ENCODE measurements around the gene PITPNC1. TPM values are rescaled to one million over a fixed set of nuclear protein-coding genes. Genes with fewer than 3 reads are reported as not detected.

The PITPNC1 gene
- total RNA-seq, 1 donor from 2014 or later, result 8.1 TPM

- intact Hi-C loops (cut with DNase I), result no loop called here
These were observed 186.7 kb downstream of the PITPNC1 start for GRCh38 chr17:67563692-67564228.

GRCh38 chr17:67565068-67565467 is 188.0 kb downstream of the PITPNC1 start:
- Histone ChIP-seq H3K27me3 (no peaks in the 10 kb centered on the region), H3K9me3 (no peaks in the 10 kb centered on the region), H3K4me1 (no peaks in the 10 kb centered on the region), H3K4me3 (no peak overlapping the region), H3K27ac (no peak overlapping the region), H3K36me3 (no peaks in the 10 kb centered on the region)
- TF ChIP-seq CTCF (IDR thresholded peaks at IDR 0.05) (no peak), POLR2A (IDR thresholded peaks at IDR 0.05) (no peak), POLR2AphosphoS5 (IDR thresholded peaks at IDR 0.05; ENCODE audit: insufficient read depth in 1 of 2, low read depth in 1 of 2) (no peak)
- no peak for DNase-seq (ENCODE audit: extremely low spot score in 2 of 2)
- intact Hi-C loops (cut with DNase I), result no loop called here

More at GRCh38 chr17:67563692-67564228, 186.7 kb downstream of the PITPNC1 start:
- DNase-seq (ENCODE audit: extremely low spot score in 2 of 2), result no peak
- no peaks in the 10 kb centered on the region for H3K27me3 ChIP-seq
- H3K4me1 ChIP-seq, result no peaks in the 10 kb centered on the region
- no peak overlapping the region for H3K27ac ChIP-seq
- H3K9me3 ChIP-seq, result no peaks in the 10 kb centered on the region
- H3K4me3 ChIP-seq, result no peak overlapping the region
- no peaks in the 10 kb centered on the region for H3K36me3 ChIP-seq
- TF ChIP-seq POLR2AphosphoS5 (IDR thresholded peaks at IDR 0.05; ENCODE audit: insufficient read depth in 1 of 2, low read depth in 1 of 2) (no peak), CTCF (IDR thresholded peaks at IDR 0.05) (no peak), POLR2A (IDR thresholded peaks at IDR 0.05) (no peak)

- Histone ChIP-seq H3K4me1 (no peaks in the 10 kb centered on the region), H3K27ac (no peak overlapping the region), H3K27me3 (no peaks in the 10 kb centered on the region), H3K36me3 (no peaks in the 10 kb centered on the region), H3K9me3 (no peaks in the 10 kb centered on the region), H3K4me3 (no peak overlapping the region)
- intact Hi-C loops (cut with DNase I), result no loop called here
- TF ChIP-seq POLR2A (IDR thresholded peaks at IDR 0.05) (no peak), POLR2AphosphoS5 (IDR thresholded peaks at IDR 0.05; ENCODE audit: insufficient read depth in 1 of 2, low read depth in 1 of 2) (no peak)
- DNase-seq (ENCODE audit: extremely low spot score in 2 of 2), result no peak
These were observed 189.6 kb downstream of the PITPNC1 start for GRCh38 chr17:67566656-67567055.

GRCh38 chr17:67569015-67569451 is 192.0 kb downstream of the PITPNC1 start:
- Histone ChIP-seq H3K27ac (no peak overlapping the region), H3K4me1 (no peaks in the 10 kb centered on the region), H3K36me3 (no peaks in the 10 kb centered on the region), H3K9me3 (no peaks in the 10 kb centered on the region), H3K27me3 (no peaks in the 10 kb centered on the region), H3K4me3 (no peak overlapping the region)
- intact Hi-C loops (cut with DNase I), result no loop called here
- TF ChIP-seq POLR2AphosphoS5 (IDR thresholded peaks at IDR 0.05; ENCODE audit: insufficient read depth in 1 of 2, low read depth in 1 of 2), result no peak
- TF ChIP-seq CTCF (IDR thresholded peaks at IDR 0.05), result no peak
- TF ChIP-seq POLR2A (IDR thresholded peaks at IDR 0.05), result no peak
- no peak for DNase-seq (ENCODE audit: extremely low spot score in 2 of 2)

- no peaks in the 10 kb centered on the region for H3K9me3 ChIP-seq
- no peaks in the 10 kb centered on the region for H3K27me3 ChIP-seq
- intact Hi-C loops (cut with DNase I), result no loop called here
- H3K4me3 ChIP-seq, result no peak overlapping the region
- no peak overlapping the region for H3K27ac ChIP-seq
- DNase-seq (ENCODE audit: extremely low spot score in 2 of 2), result no peak
- H3K4me1 ChIP-seq, result no peaks in the 10 kb centered on the region
- H3K36me3 ChIP-seq, result no peaks in the 10 kb centered on the region
- TF ChIP-seq POLR2AphosphoS5 (IDR thresholded peaks at IDR 0.05; ENCODE audit: insufficient read depth in 1 of 2, low read depth in 1 of 2) (no peak), POLR2A (IDR thresholded peaks at IDR 0.05) (no peak), CTCF (IDR thresholded peaks at IDR 0.05) (no peak)
These were observed 192.8 kb downstream of the PITPNC1 start for GRCh38 chr17:67569873-67570272.
